Pulmonary artery endothelial cell (primary cell): ENCODE data around the gene NOS1. TPM values are rescaled to one million over a fixed set of nuclear protein-coding genes. Genes with fewer than 3 reads are reported as not detected.

Experiments
- DNase-seq: peaks from one replicate; pipeline ENCODE4 v3.0.0-alpha.2; 2011; ENCODE audit warnings: low read depth, low spot score
- total RNA-seq: library from RNA; depleted of rRNA; stranded (reverse); fragments of >200 nt; gene quantifications from 2 replicates; pipeline ENCODE4 v1.2.3, GENCODE V29; 2014

The NOS1 gene
- total RNA-seq, 1 donor from 2014 or later = 0.07 TPM

DNA sequence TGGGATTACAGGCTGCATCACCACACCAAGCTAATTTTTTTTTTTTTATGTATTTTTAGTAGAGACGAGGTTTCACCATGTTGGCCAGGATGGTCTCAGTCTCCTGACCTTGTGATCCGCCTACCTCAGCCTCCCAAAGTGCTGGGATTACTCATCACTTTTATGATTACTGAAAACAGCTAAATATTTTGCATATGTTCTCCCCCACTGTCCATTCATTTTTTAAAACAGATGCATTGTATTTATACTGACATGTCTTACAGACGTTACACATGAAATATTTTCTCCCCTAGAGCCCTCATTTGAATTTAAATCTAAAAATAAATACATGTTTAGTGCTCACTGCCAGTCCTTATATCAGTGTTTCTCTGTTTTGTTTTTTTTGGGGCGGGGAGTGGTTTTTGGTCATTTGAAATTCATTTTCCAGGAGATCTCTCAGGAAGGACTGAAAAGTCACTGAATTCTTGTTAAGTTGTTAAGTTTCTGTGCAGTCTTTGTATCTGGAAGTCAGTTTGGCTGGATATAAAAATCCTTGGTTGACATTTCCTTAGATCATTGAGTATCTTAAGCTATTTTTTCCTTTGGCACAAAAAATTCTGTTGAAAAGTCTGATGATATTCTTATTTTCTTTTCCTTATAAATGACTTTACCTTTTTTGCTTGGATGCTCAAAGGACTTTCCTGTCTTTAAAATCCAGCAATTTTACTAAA is 180.5 kb downstream of the NOS1 start:
- DNase-seq = no peak

- no peak for DNase-seq
Measured at GRCh38 chr12:117178745-117179144, 182.7 kb downstream of the NOS1 start.

GRCh38 chr12:117178301-117178700 is 183.1 kb downstream of the NOS1 start:
- no peak for DNase-seq

GRCh38 chr12:117172168-117172567 is 189.3 kb downstream of the NOS1 start:
- no peak for DNase-seq

DNA sequence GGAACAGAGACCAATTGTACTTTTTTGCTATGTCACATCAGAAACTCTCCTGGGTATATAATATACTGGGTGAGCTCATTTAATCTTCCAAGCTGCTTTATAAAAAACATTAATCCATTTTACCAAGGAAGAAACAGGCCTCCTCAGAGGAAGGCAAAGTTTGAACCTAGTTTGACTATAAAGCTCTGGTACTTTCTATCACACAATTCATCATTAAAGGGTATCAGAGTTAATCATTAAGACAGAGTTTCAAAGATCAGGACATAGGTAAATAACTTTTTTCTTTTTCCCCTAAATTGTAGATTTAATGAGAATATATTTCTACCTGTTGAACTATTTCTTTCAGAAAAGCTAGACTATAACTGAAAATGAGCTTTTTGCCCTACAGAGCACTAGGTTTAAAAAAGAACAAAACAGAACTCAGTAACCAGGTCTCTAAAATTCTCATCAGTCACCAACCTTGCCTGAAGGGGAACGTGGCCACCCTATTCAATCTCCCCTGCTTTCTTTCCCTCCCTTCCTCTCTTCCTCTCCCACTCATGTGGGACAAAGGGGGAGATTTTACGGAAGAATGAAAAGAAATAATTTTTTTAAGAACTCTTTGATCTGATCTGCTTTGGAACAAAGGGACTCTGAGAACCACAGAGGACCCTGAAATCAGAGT is 189.8 kb downstream of the NOS1 start:
- DNase-seq = no peak

DNA sequence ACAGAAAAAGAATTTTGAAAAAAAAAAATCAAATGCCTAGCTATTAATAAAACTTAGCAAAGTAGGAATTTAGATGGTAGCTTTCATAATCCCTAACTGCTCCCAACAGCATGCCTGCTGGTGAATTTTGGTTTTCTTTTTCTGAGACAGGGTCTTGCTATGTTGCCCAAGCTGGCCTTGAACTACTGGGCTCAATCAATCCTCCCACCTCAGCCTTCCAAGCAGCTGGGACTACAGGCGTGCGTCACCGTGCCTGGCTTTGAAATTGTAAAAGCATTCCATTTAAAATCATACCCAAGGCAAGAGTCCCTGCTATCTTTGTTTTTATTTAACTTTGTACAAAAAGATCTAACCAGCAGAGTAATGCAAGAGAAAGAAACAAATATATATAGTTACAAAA is 191.9 kb downstream of the NOS1 start:
- no peak for DNase-seq

DNA sequence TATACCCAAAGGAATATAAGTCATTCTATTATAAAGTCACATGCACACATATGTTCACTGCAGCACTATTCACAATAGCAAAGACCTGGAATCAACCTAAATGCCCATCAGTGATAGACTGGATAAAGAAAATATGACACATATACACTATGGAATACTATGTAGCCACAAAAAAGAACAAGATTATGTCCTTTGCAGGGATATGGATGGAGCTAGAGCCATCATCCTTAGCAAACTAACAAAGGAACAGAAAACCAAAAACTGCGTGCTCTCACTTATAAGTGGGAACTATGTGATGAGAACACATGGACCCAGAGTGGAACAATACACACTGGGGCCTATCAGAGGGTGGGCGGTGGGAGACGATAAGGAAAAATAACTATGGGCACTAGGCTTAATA is 192.4 kb downstream of the NOS1 start:
- DNase-seq = no peak

GRCh38 chr12:117167769-117168168 is 193.7 kb downstream of the NOS1 start:
- no peak for DNase-seq

DNA sequence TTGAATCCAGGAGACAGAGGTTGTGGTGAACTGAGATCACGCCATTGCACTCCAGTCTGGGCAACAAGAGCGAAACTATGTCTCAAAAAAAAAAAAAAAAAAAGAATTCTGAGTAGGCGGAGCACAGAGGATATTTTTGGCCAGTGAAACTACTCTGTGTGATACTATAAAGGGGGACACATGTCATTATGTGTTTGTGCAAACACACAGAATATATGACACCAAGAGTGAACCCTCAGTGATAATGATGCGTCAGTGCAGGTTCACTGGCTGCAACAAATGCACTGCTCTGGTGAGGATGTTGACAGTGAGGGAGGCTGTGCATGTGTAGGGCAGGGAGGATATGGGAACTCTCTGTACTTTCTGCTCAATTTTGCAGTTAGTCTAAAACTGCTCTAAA is 195.3 kb downstream of the NOS1 start:
- DNase-seq = no peak

DNA sequence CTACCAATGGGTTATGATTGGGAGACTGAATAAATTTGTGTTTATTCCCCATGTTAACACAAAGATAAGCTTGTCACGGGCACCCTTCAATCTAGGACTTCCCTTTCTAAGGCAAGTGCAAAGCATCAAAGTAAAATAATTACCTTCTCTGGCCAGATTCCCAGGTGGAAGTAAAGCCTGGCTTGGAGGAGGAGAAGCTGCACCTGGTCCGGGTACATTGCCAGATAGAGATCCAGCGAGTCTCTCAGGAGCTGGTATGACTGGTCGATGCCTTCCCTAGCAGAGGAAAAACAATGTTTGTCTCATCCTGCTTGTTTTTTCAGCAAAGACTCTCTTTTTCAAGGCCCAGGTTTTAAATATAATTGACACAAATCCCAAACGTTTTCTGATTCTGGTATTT is 196.1 kb downstream of the NOS1 start:
- no peak for DNase-seq

- DNase-seq = no peak
Measured at GRCh38 chr12:117162633-117163032, 198.8 kb downstream of the NOS1 start.

GRCh38 chr12:117162167-117162539 is 199.3 kb downstream of the NOS1 start:
- no peak for DNase-seq

DNA sequence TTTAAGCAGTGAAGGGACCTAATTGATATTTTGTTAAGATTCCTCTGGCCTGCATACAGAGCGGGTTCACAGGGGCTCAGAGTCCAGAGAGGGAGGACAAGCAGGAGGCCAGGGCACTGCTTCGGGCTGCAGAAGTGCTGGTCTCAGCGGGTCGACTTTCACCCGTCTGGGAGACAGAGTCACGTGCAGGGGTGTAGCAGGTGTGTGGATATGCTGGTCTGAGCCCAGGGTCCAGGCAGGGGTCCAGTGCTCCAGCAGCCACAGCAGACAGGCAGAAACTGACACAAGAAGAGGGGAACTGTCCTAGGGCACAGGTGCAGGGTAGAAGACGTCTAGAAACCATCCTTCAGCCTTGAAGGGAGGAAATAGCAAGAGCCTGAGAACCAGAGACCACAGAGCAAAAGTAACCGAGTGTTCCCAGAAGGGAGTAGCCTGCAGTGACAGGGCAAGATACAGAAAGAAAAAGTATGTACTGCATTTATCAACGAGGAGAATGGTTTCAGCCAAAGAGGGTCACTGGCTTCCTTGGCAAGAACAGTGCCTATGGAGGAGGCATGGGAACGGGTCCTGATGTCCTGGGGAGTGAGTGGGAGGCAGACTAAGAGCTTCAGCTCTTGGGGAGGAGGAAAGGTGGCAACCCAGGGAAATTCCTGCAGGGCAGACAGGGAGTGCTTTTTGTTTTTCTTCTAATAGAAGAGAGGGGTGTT is 199.8 kb downstream of the NOS1 start:
- no peak for DNase-seq

DNA sequence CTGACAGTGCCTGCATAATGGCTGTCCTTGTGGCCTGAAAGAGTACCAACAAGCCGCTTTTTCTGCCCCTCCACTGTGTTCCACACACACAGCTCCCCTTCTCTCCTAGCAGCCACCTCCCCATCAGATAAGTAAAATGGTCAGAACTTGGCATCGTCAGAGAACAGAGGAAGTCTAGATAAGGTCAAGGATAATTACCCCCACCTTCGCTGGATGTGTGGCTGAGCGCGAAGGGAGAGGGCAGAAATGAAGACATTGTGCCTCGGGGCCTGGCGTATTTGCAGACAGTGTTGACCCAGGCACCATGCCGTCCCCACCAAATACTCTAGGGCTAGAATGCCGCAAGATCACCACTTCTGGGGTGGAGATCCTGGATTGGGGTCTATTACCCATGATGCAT is 201.8 kb downstream of the NOS1 start:
- DNase-seq = no peak

- no peak for DNase-seq
Measured at GRCh38 chr12:117158911-117159553, 202.4 kb downstream of the NOS1 start.

Other genes starting within 250 kb of the NOS1 start
- 151 and 158 TPM in 2 replicates for gene FBXO21, start 171.2 kb downstream of the NOS1 start, total RNA-seq